Activated CD4-positive, alpha-beta T cell treated with anti-CD3 and anti-CD28 coated beads, Interleukin-10, Interleukin-2, amounts not matched to agents 100 ng/mL and 50 ng/mL, durations not matched to agents 16 hours and 8 hours (primary cell): ENCODE results near the gene DARS2.
"Not testable (repeated sequence)": the region's sequence is repeated elsewhere in the genome, so short reads cannot be mapped to it uniquely, and the experiment has no call there.

Source experiments
- DNase-seq: peaks from one replicate; pipeline ENCODE4 v3.0.0-alpha.2; 2020

DARS2 gene

GRCh38 chr1:173824315-173825081 lies at the start of gene DARS2, which contains the start of gene CENPL:
Gene DARS2 (plus strand): TSS chr1:173824673. CDS start chr1:173825230, 557 bp downstream.
Gene CENPL (minus strand): TSS chr1:173824883. CDS start chr1:173811299, 13,584 bp downstream.
- peak; percentile 96 for DNase-seq

- no peak for DNase-seq
Measured at GRCh38 chr1:173775578-173776226, 48.8 kb upstream of the DARS2 start.

GRCh38 chr1:173779936-173780335 lies 44.5 kb upstream of the DARS2 start:
- no peak for DNase-seq

- no peak for DNase-seq
Measured at GRCh38 chr1:173784997-173785396, 39.5 kb upstream of the DARS2 start.

- no peak for DNase-seq
Measured at GRCh38 chr1:173789841-173790240, 34.6 kb upstream of the DARS2 start.

GRCh38 chr1:173798078-173798477 lies 26.4 kb upstream of the DARS2 start:
- DNase-seq, result no peak

GRCh38 chr1:173799995-173800394 lies 24.5 kb upstream of the DARS2 start:
- not testable (repeated sequence) for DNase-seq

- DNase-seq, result no peak
Measured at GRCh38 chr1:173802961-173803360, 21.5 kb upstream of the DARS2 start.

GRCh38 chr1:173813654-173814053 lies 10.8 kb upstream of the DARS2 start:
- DNase-seq, result not testable (repeated sequence)

- no peak for DNase-seq
Measured at GRCh38 chr1:173818459-173818858, 6.0 kb upstream of the DARS2 start.

- DNase-seq, result no peak
Measured at GRCh38 chr1:173821680-173822079, 2.8 kb upstream of the DARS2 start.

- no peak for DNase-seq
Measured at GRCh38 chr1:173823781-173824314, 625 bp upstream of the DARS2 start.

- no peak for DNase-seq
Measured at GRCh38 chr1:173827611-173828010, 3.1 kb downstream of the DARS2 start.

- DNase-seq, result no peak
Measured at GRCh38 chr1:173832748-173833147, 8.3 kb downstream of the DARS2 start.

GRCh38 chr1:173852105-173852504 lies 27.6 kb downstream of the DARS2 start:
- no peak for DNase-seq

GRCh38 chr1:173853074-173853473 lies 28.6 kb downstream of the DARS2 start:
- DNase-seq, result no peak

- DNase-seq, result no peak
Measured at GRCh38 chr1:173856014-173856413, 31.5 kb downstream of the DARS2 start.

- no peak for DNase-seq
Measured at GRCh38 chr1:173856903-173857302, 32.4 kb downstream of the DARS2 start.

- DNase-seq, result no peak
Measured at GRCh38 chr1:173857363-173857917, 33.0 kb downstream of the DARS2 start.

GRCh38 chr1:173859547-173859946 lies 35.1 kb downstream of the DARS2 start:
- not testable (repeated sequence) for DNase-seq

- DNase-seq, result no peak
Measured at GRCh38 chr1:173860065-173860464, 35.6 kb downstream of the DARS2 start.

GRCh38 chr1:173861731-173862145 lies 37.3 kb downstream of the DARS2 start:
- peak; percentile 67 for DNase-seq

- peak; percentile 69 for DNase-seq
Measured at GRCh38 chr1:173862146-173862768, 37.8 kb downstream of the DARS2 start.
